Measurements from ENCODE around the gene HIVEP1. TPM values are rescaled to one million over a fixed set of nuclear protein-coding genes. Genes with fewer than 3 reads are reported as not detected.
"Not testable (repeated sequence)": the region's sequence is repeated elsewhere in the genome, so short reads cannot be mapped to it uniquely, and the experiment has no call there.

The HIVEP1 gene
- total RNA-seq, 1 donor from 2014 or later: 23.7 TPM

DNA sequence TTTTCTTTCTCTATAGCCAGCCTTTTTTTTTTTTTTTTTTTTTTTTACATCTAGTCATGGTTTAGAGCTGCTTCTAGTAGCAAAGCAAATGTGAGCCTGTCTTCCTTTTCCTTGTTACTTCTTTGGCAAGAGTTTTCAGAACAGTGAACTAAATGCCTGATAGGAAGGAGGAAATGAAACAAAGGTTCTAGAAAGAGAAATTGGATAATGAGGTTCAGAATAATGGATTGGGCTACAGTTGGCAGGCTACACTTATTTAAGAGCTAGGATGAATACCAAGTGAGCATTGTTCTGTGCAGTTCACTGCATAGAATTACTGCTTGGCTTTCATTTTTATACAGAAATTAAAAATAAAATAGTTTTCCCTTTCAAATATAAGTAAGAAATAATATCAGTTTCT is 78.6 kb downstream of the HIVEP1 start:
- no peak for ATAC-seq

DNA sequence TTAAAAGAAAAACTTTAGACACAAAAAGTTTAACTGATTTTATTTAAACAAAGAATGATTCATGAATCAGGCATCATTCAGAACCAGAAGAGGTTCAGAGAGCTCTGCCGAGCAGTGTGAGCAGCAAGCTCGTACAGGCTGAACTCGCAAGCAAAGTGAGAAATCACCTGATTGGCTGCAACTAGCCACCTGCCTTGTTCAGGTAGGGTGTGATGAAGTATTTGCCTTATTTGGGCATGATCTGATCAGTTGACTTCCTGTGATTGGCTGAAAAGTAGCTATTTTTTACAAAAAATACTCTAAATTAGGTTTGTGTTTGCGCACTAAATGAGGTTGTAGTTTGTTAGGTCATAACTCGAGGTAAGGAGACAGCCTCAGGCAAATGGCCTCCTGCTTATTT is 80.7 kb downstream of the HIVEP1 start:
- ATAC-seq: no peak

DNA sequence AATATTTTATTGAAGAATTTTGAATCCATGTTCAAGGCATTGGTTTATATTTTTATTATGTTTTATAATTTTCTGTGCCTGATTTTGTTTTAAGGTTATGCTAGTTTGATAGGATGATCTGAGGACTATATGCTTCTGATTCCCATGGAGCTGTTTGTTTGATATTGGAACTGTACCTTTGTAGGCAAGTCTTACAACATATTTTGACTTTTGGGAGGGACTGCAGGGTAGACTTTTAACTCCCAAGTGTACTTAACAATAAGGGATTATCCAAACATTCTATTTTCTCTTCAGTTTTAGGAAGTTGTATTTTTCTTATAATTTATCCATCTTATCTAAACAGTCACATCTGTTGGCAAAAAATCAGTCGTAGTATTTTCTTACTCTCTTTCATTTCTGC is 82.6 kb downstream of the HIVEP1 start:
- no peak for ATAC-seq

GRCh38 chr6:12096342-12096741 is 84.2 kb downstream of the HIVEP1 start:
- no peak for ATAC-seq

DNA sequence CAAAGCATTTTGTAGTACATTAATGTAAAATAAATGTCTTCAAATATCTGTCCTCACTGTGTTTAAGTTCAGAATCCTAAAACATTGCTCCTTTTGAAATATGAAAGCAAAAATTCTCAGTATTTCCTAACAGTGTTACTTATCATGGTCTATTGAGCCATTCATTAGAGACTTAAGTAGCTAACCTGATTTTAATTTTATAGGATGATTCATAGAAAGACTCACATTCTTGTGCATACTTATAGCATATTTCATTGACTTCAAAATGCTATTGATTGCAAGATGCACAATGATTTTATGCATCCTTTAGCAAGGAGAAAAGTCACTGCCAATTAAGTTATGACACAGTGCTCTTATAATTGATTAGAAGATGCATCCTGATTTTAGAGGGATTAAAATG is 85.7 kb downstream of the HIVEP1 start:
- no peak for ATAC-seq

DNA sequence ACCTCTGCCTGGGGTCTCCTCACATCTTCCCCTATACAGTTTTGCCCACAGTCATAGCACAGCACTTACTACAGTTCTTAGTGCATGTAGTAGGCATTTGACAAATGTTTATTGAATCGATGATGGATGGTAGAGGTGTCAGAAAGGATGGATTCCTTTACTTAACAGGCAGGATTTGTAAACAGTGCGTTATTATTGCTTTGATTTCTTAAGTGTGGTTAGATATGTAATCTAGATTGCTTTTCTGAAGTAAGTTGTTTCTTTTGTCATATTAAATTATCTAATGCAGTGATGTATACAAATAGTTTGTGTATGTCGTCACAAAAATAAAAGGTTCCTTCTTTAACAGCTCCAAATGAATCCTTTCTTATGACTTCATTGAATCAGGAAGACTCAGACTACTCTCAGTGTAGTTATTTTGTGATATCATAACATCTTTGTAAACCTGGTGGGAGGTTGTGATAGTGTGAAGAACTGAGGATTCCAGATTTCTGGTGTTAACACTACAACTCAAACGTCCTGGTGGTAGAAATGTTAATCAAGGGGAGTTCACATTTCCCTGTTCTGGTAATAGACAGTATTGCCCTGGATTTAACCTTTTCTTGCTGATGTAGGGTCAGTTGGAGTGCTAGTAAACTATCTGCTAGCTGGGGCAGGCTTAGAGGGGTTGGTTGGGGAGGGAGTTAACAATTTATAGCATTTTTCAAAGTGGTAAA is 87.7 kb downstream of the HIVEP1 start:
- ATAC-seq: no peak

- no peak for ATAC-seq
Observed at GRCh38 chr6:12101048-12101447, 88.9 kb downstream of the HIVEP1 start.

DNA sequence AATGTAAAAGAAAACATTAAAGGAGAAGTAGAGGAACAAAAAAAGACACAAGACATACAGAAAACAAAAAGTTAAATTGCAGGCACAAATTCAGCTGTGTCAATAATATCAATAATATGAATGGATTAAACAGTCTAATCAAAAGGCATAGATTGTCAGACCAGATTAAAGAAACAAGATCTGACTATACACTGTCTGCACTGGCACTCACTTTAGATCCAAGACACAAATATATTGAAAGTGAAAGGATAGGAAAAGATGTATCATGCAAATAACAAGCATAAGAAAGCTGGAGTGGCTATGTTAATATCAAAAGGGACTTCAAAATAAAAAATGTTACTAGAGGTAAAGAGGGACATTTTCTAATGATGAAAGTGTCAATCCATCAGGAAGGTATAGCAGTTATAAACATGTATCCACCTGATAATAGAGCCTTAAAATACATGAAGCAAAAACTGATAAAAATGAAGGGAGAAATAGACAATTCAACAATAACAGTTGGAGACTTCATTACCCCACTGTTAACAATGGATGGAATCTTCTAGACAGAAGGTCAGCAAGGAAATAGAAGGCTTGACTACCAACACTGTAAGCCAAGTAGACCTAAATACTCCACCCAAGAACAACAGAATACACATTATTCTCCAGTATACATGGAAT is 89.7 kb downstream of the HIVEP1 start:
- no peak for ATAC-seq

DNA sequence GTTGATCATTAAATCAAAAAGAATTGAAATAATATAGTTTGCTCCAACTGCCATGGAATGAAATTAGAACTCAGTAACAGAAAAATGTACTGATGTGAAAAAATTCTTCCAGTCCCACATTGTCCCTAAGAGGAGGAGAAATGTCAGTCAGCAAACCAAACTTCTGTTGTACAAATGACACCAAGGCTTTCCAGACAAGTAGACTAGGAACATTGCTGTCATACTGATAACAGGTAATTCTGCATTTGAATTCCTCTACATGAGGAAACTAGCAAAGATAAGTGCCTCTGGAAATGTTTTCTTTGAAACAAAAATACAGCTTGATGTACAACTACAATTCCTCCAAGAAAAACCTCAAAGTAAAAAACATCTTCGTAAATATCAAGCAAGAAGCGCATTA is 90.2 kb downstream of the HIVEP1 start:
- no peak for ATAC-seq

DNA sequence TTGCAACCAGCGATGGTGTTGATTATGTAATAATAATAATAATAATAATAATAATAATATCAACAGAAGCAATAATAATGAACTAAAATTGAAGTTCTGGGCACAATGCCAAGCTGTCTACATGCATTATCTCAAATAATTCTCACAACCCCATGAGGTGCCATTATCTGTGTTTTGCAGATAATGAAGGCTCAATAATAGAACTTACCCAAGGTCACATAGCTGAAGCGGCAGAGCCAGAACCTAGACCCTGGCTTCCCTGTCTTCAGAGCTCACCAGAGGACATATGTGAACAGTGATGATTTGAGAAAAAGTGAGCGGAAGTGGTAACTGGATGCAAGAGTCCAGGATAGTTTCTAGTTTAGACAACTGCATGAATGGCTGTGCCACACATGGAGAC is 91.0 kb downstream of the HIVEP1 start:
- no peak for ATAC-seq

- no peak for ATAC-seq
Observed at GRCh38 chr6:12105271-12105670, 93.2 kb downstream of the HIVEP1 start.

- not testable (repeated sequence) for ATAC-seq
Observed at GRCh38 chr6:12108376-12108775, 96.3 kb downstream of the HIVEP1 start.

GRCh38 chr6:12110523-12111362 is 98.6 kb downstream of the HIVEP1 start:
- no peak for ATAC-seq

- ATAC-seq: no peak
Observed at GRCh38 chr6:12111363-12111670, 99.2 kb downstream of the HIVEP1 start.

DNA sequence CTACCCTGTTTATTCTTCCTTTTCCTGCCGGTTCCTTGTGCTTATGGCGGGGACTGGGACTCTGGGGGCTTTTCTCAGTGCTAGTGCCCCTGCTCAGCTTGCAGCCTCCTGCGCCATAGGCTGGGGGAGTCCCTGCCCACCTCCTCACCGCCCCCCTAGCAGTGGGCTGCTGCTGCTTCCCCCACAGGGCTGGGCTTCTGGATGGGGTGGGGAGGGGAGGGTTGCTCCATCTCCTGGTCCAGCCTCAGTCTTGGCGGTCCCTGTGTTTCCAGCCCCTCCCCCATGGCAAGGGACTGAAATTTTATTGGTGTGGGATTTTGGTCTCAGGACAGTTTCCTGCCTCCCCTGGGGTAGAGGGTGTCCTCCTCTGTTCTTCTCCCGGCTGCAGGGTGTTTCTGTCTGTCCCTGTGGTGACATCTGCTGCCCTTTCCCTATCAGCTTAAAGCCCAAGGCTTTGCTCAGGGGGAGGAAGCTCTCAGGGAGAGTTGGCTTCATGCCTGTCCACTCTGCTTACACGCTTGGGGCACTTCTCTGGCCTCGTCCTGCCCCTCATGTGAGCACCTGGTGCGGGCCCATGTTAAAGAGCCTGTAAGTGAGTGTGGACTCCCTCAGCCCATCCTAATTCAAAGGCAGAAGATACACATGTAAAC is 100.6 kb downstream of the HIVEP1 start:
- no peak for ATAC-seq

DNA sequence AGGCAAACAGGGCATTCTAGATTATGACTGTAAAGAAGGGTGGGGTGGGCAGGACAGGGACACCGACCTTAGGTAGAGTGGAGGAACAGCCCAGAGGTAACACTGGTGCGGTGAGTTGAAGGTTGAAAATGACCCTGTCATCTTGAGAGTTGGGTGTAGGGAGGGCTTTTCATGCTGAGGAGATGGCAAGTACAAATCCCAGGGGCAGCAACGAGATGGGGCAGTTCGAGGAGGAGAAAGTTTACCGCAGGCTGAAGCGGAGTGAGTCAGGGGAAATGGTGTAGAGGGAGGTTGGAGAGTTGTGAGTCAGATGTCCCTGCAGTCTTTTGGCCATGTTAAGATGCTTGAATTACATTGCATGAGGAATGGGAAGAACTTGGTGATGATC is 101.1 kb downstream of the HIVEP1 start:
- ATAC-seq: no peak

DNA sequence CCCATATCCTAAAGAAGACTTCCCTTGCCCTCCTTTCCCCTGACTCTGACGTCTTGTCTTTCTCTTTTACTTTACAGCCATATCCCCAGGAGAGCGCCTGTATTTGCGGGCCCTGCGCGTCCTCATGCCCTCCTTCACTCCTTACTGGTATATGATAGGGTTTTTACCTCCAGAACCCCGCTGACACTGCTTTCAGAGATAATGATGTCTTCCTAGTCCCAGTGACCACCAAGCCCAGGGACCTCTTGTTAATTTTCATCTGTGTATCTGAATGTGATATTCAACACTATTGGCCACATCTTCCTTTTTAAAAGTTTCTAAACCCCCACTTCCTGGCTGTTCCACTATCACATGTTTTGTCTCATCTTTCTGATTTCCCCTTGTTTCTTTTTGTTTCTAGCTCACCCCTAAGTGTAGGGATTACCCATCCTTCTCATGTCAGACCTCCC is 102.0 kb downstream of the HIVEP1 start:
- no peak for ATAC-seq

DNA sequence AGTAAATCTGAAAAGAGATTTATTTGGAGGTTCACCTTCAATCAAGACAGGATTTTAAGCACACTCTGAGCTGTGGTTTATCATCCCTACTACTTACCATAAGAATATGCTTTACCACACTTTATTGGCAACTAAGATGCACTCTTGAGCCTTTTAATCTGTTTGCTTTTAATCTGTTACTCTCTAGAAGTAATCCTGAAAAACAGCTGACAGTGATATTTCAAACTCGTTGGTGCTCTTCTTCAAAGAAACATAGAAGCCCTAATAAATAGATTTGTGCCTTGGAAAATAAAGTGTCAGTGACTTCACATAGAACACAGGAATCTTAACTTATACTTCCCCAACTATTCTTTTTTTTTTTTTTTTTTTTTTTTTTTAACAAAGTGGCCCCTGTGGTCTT is 102.9 kb downstream of the HIVEP1 start:
- no peak for ATAC-seq

- ATAC-seq: no peak
Observed at GRCh38 chr6:12115492-12115891, 103.4 kb downstream of the HIVEP1 start.

GRCh38 chr6:12116264-12116800 is 104.2 kb downstream of the HIVEP1 start:
- ATAC-seq: no peak

GRCh38 chr6:12116978-12117377 is 104.9 kb downstream of the HIVEP1 start:
- ATAC-seq: no peak

DNA sequence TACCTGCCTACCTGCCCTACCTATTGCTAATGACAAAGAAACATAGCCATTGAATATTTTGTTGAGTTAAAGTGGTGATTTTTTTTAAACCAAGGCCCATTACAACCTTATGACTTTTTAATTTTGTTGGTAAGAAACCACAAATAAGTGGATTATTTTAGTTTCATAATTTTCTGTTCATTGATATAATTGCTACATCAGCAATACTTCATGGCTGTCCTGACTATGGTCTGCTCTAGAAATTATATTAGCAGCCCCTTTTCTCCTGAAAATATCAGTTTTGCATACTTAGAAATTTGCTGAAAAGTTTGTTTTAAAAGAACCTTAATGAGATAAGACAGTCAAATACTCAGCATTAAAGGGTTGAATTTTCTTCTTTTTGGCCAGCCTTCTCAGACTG is 106.5 kb downstream of the HIVEP1 start:
- ATAC-seq: no peak

DNA sequence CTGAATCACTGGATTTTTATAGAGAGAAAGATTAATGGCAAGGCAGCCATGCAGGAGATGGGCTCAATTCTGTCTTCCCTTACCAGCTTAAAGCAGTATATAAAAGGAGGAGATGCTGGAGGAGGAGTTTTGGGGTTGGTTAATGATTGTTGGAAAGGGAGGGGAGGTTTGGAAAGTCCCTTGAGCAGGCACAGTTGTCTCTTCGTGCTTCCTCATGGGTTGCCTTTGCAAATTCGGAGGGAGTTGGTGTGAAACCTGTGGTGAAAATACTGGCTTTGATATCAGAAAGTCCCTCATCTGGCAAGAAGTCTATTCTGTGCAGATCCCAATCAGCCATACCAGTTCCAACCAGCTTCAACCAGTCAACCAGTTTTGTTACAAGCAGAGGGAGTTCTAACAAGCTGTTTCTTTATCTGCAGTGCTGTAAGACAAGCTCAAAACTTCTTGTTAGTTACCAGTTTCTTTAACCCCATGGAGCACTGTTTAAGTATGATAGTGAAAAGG is 107.0 kb downstream of the HIVEP1 start:
- ATAC-seq: peak; percentile 23
